GM10266 (cell line): ENCODE results near the gene ZMYM4.
A peak's percentile ranks its signal among the peaks of the same experiment; 100 is the strongest.

Source experiments
- DNase-seq: peaks from one replicate; pipeline ENCODE4 v3.0.0; 2012; ENCODE audit errors: extremely low spot score
- CTCF ChIP-seq: IDR thresholded peaks from 2 replicates; pipeline ENCODE4 v1.5.1; 2012; ENCODE audit warnings: mild to moderate bottlenecking, low read depth; ENCODE audit not compliant: control insufficient read depth, insufficient read depth; ENCODE audit errors: missing control alignments

The ZMYM4 gene

DNA sequence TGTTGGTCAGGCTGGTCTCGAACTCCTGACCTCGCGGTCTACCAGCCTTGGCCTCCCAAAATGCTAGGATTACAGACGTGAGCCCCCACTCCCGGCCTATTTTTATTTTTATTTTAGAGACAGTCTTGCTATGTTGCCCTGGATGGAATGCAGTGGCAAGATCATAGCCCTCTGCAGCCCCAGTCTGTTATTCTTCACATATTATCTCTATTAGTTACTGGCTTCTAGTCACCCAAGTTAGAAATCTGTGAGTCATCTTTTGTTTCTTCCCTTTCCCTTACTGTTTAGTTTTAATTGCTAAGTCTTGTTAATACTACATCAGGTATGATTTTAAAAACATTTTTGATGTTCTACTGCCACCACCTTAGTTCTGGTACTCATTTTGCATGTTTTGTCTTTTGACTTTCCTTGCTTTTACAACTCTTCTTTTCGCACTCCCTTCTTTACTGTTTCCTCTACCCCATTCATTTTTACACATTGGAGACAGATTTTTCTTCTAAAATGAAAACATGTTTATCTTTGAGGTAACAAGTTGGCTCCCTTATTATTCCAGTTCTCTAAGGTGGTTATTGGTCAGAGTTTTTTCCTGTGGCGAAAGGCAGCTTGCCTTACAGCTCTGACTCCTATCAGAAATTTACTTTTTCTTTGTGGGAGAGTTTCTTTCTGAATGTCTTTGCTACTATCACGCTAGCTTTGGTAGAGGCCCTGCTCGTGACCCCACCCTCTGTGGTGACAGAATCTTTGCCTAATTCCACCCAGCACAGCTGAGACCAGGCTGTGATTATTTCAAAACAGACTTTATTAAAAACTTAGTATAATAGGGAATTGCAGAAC lies 19.5 kb downstream of the ZMYM4 start:
- no peak for TF ChIP-seq CTCF
- no peak for DNase-seq

GRCh38 chr1:35288761-35289160 lies 20.3 kb downstream of the ZMYM4 start:
- TF ChIP-seq CTCF: no peak

GRCh38 chr1:35290452-35290851 lies 21.9 kb downstream of the ZMYM4 start:
- no peak for TF ChIP-seq CTCF

More at GRCh38 chr1:35288761-35289160, 20.3 kb downstream of the ZMYM4 start:
- no peak for DNase-seq

DNA sequence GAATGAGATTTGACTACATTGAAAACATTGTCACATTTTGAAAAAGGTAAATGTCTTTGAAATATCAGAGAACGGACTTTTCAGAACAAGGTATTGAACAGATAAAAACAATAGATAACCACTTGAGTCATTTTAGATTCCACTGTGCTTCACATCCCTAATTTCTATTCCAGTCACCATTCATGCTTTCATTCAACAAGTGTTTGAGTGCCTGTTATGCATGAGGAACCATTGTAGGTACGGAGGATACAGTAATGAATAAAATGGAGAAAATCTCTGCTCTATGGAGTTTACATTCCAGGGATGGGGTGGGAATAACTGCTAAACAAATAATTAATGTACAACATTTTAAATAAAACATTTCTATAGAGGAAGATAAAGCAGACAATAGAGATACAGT lies 26.3 kb downstream of the ZMYM4 start:
- no peak for TF ChIP-seq CTCF
- no peak for DNase-seq

More at GRCh38 chr1:35290452-35290851, 21.9 kb downstream of the ZMYM4 start:
- DNase-seq: no peak

DNA sequence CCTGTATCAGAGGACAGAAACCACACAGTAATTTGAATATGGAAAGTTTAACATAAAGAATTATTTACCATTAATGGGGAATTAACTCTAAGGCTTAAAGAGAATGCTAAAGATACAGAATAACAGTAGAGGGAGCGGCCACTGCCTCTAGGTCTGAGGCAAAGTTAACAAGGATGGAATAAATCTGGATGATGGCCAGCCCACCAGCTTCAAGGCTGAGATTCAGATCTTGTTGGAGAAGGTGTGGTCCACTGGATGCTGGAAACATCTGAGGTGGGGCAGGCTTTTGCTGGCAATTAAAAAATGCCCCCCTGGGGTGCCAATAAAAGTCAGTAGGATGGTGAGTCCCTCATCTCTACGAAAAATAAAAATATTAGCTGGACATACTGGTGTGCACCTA lies 29.4 kb downstream of the ZMYM4 start:
- no peak for TF ChIP-seq CTCF
- no peak for DNase-seq

- TF ChIP-seq CTCF: peak; percentile 64
- peak; percentile 51 for DNase-seq
Observed at GRCh38 chr1:35298464-35298863, 30.0 kb downstream of the ZMYM4 start.

- no peak for DNase-seq
- no peak for TF ChIP-seq CTCF
Observed at GRCh38 chr1:35300376-35300775, 31.9 kb downstream of the ZMYM4 start.
